ENCODE measurements around the gene ANKRD13A.

ANKRD13A gene

GRCh38 chr12:110088936-110089335, 89.7 kb downstream of the ANKRD13A start:
- no peak for DNase-seq
